T-cell (primary cell): ENCODE data around the gene MRPL2. TPM values are rescaled to one million over a fixed set of nuclear protein-coding genes. Genes with fewer than 3 reads are reported as not detected.

ENCODE experiments used
- ATAC-seq, 4 experiments: fragments of 200-7000 bp in 3 of 4; fragments of 150-1000 bp in 1 of 4; cut with Tn5 transposase; replicated peaks in 1 of 4; 1 replicate in 3 of 4; 2 replicates in 1 of 4; pipeline ENCODE4 v1.10.0; 2021; ENCODE audit warnings: moderate library complexity in 3 of 4, mild to moderate bottlenecking in 2 of 4, moderate number of reproducible peaks in 1 of 4
- CTCF ChIA-PET, 2 donors: fragments of 300-600 bp; sonication (Branson Sonifier 250); formaldehyde crosslinking; loops; one replicate each; lab custom pipeline; 2022; ENCODE audit warnings: antibody characterized with exemption in 2 of 2; lab: Charles Lee
- POLR2A ChIA-PET, 2 donors: fragments of 300-600 bp; sonication (Branson Sonifier 250); formaldehyde crosslinking; loops; one replicate each; lab custom pipeline; 2022; ENCODE audit warnings: antibody characterized with exemption in 2 of 2; lab: Charles Lee
- DNase-seq, 35 experiments: peaks; one replicate each; pipeline versions ENCODE4 v3.0.0 to v3.0.0-alpha.2; 2013 to 2023
- H3K27ac ChIP-seq: one replicate; pipeline ENCODE4 v1.5.1; 2013; ENCODE audit warnings: low read length
- H3K27me3 ChIP-seq, 2 experiments: replicated peaks in 1 of 2; 1 replicate in 1 of 2; 2 replicates in 1 of 2; pipeline versions ENCODE4 v1.6.1 to v1.7.0; 2013; ENCODE audit warnings: low read length in 1 of 2, mixed read lengths in 1 of 2; ENCODE audit not compliant: control insufficient read depth in 2 of 2, insufficient read depth in 2 of 2; ENCODE audit errors: extremely low read depth in 1 of 2
- H3K36me3 ChIP-seq, 2 donors: 1 replicate in 1 of 2; 2 replicates in 1 of 2; pipeline versions ENCODE4 v1.6.1 to v1.7.0; 2013; ENCODE audit warnings: low read length in 1 of 2; ENCODE audit not compliant: control insufficient read depth in 2 of 2, insufficient read depth in 1 of 2; ENCODE audit errors: extremely low read depth in 1 of 2
- H3K4me1 ChIP-seq, 2 experiments: 1 replicate in 1 of 2; 2 replicates in 1 of 2; pipeline versions ENCODE4 v1.6.1 to v1.7.0; 2013; ENCODE audit warnings: low read length in 2 of 2, mixed read lengths in 1 of 2; ENCODE audit not compliant: insufficient read depth in 2 of 2, control insufficient read depth in 1 of 2; ENCODE audit errors: extremely low read depth in 1 of 2
- H3K4me3 ChIP-seq, 2 donors: 1 replicate in 1 of 2; 2 replicates in 1 of 2; pipeline versions ENCODE4 v1.5.1 to v1.7.0; 2013; ENCODE audit warnings: mild to moderate bottlenecking in 2 of 2, low read length in 1 of 2, moderate library complexity in 1 of 2; ENCODE audit not compliant: control insufficient read depth in 1 of 2; ENCODE audit errors: extremely low read depth in 1 of 2
- H3K9me3 ChIP-seq: 2 replicates; pipeline ENCODE4 v1.7.0; 2013
- H3K27ac Mint-ChIP-seq, 2 donors: one replicate each; pipeline ENCODE4 v1.8.0; 2020 to 2021; ENCODE audit warnings: mild to moderate bottlenecking in 2 of 2, mixed read lengths in 2 of 2
- H3K27me3 Mint-ChIP-seq, 2 donors: one replicate each; pipeline ENCODE4 v1.8.0; 2021 to 2022; ENCODE audit warnings: mixed read lengths in 2 of 2
- H3K36me3 Mint-ChIP-seq: one replicate; pipeline ENCODE4 v1.8.0; 2021; ENCODE audit warnings: mixed read lengths
- H3K4me1 Mint-ChIP-seq, 3 donors: one replicate each; pipeline ENCODE4 v1.8.0; 2020 to 2022; ENCODE audit warnings: mixed read lengths in 3 of 3, mild to moderate bottlenecking in 1 of 3
- H3K4me3 Mint-ChIP-seq, 3 donors: one replicate each; pipeline ENCODE4 v1.8.0; 2020 to 2022; ENCODE audit warnings: mild to moderate bottlenecking in 3 of 3, mixed read lengths in 3 of 3, moderate library complexity in 3 of 3
- H3K9me3 Mint-ChIP-seq, 3 donors: one replicate each; pipeline ENCODE4 v1.8.0; 2020 to 2022; ENCODE audit warnings: mixed read lengths in 3 of 3
- WGBS: methylation state at CpG from one replicate; pipeline ENCODE4 v1.1.5; 2013; ENCODE audit warnings: missing lambda C conversion rate; ENCODE audit not compliant: insufficient coverage; 5-methylcytosine and 5-hydroxymethylcytosine counted together
- total RNA-seq, 35 experiments: library from RNA in 6 of 35; stranded (reverse) in 6 of 35; fragments of 120-200 nt in 1 of 35; gene quantifications; one replicate each; pipeline versions ENCODE4 v1.2.1 to v1.2.4 and lab custom pipeline; 2013 to 2026

MRPL2 gene
- total RNA-seq, 5 donors from 2014 or later (not counting 1 experiment from before 2014, with no cell fraction given): 34.8 to 66.3 (median 52.0) TPM

DNA sequence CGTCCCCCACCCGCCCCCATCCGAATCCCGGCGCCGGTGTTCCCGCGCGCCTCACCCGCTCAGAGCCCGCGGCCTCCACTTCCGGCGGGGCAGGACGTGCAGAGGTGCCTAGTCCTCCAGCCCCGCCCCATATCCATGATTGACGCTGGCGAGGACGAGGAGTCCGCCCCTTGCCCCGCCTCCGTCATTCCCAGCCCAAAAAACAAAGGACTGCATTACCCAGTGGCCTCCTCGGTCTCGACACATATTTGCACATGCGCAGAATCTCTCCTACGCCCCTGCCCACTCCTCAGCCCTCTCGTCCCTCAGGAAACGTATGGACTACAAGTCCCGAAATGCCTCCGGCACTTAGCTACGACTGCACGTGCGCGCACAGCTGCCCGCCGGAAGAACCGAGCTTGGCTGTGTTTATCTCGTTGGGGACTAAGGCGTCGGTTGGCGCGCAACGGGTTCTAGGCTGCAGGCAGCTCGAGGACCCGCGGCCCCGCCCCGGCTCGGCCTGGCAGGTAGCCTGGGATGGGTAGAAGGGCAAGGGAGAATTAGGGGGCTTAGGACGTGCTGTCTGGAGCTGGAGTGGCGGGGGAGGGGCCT is 45.3 kb downstream of the MRPL2 start, which contains the start of the genes KLHDC3 and MEA1:
Gene KLHDC3 (plus strand): TSS at position 407 of the 591 bp plus-strand sequence. CDS start 2,944 bp downstream, outside the sequence.
Gene MEA1 (minus strand): TSS at position 104 of the 591 bp plus-strand sequence. CDS start 133 bp downstream, outside the sequence.
- peaks cover 14 to 51% of the 10 kb centered on the region in 2 donors for H3K36me3 ChIP-seq
- peaks cover 25% of the 10 kb centered on the region for H3K36me3 Mint-ChIP-seq
- H3K27ac Mint-ChIP-seq: peak within 1 kb of the TSS; percentile 91
- ATAC-seq: peak; percentile 89 to 95 (median 93)
- H3K9me3 ChIP-seq: no peaks in the 10 kb centered on the region
- POLR2A ChIA-PET: interaction anchor here (0.6 to 1.6 kb wide), 14 partner anchors 9 to 268 kb away, joined by 3 to 15 read pairs (median 6); partner anchors contain the start of genes CNPY3 (in 2 of the 2), CUL7 (in 2 of the 2), PEX6 (in 2 of the 2) and BICRAL (in 1 of the 2)
- H3K4me3 Mint-ChIP-seq: peak within 1 kb of the TSS; percentile 93 to 95 (median 94)
- peaks cover 58 to 69% (median 62%) of the 10 kb centered on the region in 3 donors for H3K4me1 Mint-ChIP-seq
- no peaks in the 10 kb centered on the region for H3K9me3 Mint-ChIP-seq
- H3K27ac ChIP-seq: peak within 1 kb of the TSS; percentile 40
- peak within 1 kb of the TSS; percentile 68 for H3K4me3 ChIP-seq
- CTCF ChIA-PET: interaction anchor here (0.6 to 2.9 kb wide), 12 partner anchors 10 to 1284 kb away, joined by 3 to 22 read pairs (median 6); partner anchors contain the start of genes CNPY3 (in 1 of the 2), CUL7 (in 1 of the 2), KLC4 (in 1 of the 2) and MRPL2 (in 1 of the 2)
- no peaks in the 10 kb centered on the region for H3K27me3 ChIP-seq
- H3K4me1 ChIP-seq: peaks cover 14 to 46% of the 10 kb centered on the region in 2 experiments
- under 1% methylated on average over 51 of the region's 51 CpGs for WGBS
- peak; percentile 95 to 99 (median 98) for DNase-seq
- no peaks in the 10 kb centered on the region for H3K27me3 Mint-ChIP-seq

DNA sequence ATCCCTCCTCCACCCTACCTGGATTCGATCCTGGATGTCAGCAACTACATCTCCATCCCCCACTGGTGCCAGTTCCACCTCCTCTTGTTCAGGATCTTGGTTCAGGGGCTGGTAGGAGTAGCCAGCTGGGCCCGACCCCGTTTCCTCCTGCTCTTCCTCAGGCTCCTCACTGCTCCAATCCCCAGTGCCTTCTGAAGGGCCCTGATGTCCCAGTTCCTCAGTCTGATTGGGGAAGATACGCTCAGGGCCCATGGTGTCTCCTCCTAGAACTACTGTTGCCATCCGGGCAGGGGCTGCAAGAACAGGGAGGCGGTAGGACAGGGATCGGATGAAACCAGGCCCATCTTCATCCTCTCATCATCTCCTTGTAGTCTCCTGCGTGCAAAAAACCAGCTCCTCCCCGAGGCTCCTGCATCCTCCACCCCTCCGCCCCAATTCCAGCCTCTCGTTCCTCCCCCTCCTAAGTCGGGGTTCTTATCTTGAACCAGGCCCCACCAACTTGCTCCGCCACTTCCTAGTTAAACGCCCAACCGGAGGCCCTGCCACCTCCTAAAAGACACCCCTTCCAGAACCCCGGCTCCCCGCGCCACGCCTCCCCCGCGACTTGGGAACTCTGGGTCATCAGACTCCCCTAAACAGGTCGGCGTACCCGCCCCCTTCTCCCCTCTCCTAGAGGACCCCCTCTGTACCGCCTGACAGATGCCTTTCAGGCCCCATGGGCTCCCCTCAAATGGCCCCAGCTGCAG is 46.0 kb downstream of the MRPL2 start:
- 3% methylated on average over 19 of the region's 25 CpGs for WGBS
- H3K9me3 ChIP-seq: no peaks in the 10 kb centered on the region
- H3K27me3 ChIP-seq: no peaks in the 10 kb centered on the region
- H3K36me3 ChIP-seq: peaks cover 11 to 51% of the 10 kb centered on the region in 2 donors
- Mint-ChIP-seq H3K27ac (peak overlapping the region; percentile 91), H3K27me3 (no peaks in the 10 kb centered on the region), H3K4me1 (peaks cover 58 to 69% (median 62%) of the 10 kb centered on the region in 3 donors), H3K4me3 (peak overlapping the region; percentile 93 to 95 (median 94)), H3K36me3 (peaks cover 22% of the 10 kb centered on the region), H3K9me3 (no peaks in the 10 kb centered on the region)
- H3K27ac ChIP-seq: peak overlapping the region; percentile 40
- peak in 1 of 4 experiments; percentile 25 for ATAC-seq
- DNase-seq: peak in 1 of 35 experiments; percentile 3
- CTCF ChIA-PET: interaction anchor here (0.6 to 2.9 kb wide), 8 partner anchors 29 to 151 kb away, joined by 3 to 22 read pairs (median 5); partner anchors contain the start of genes CNPY3 (in 1 of the 2), KLC4 (in 1 of the 2), MRPL2 (in 1 of the 2) and PEX6 (in 1 of the 2)
- H3K4me1 ChIP-seq: peaks cover 14 to 46% of the 10 kb centered on the region in 2 experiments
- peak overlapping the region; percentile 48 to 68 for H3K4me3 ChIP-seq
- POLR2A ChIA-PET: interaction anchor here (0.6 to 1.6 kb wide), 9 partner anchors 8 to 267 kb away, joined by 4 to 15 read pairs (median 6); partner anchors contain the start of genes CNPY3 (in 1 of the 2), CUL7 (in 1 of the 2), KLC4 (in 1 of the 2) and MRPL2 (in 1 of the 2)

DNA sequence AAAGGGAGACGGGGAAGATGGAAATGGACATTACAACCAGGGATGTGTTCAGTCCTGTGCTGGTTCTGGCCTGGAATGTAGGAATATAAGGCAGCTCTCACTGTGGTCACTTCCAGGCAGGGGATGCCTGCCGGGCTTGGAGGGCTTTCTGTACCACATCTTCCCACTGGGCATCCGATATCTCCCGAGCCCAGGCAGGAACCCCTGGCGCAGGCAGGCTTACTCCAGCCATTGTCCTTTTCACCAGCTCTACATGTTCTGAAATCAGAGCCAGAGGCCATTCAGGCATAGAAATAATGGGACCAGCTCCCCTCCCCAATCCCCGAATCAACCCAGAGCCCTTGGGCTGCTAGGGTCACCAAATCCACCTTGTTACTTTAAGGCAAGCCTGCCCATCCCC is 46.9 kb downstream of the MRPL2 start:
- H3K27ac ChIP-seq: no peak overlapping the region

DNA sequence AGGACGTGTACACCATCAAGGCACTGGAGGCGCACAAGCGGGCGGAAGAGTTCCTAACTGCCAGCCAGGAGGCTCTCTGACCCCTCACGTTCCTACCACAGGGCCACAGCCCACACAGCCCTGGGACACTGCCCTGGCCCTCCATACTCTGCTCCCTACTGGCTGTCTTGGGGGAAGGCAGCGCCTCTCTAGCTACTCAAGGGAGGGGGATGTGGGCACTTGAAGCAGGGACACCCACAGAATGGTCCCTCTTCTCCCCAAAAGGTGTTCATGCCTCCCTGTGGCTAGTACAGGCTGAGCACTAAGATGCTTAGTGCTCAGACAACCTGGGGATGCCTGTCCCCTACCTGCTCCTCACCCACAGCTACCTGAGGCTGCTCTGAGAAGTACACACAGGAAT is 48.0 kb downstream of the MRPL2 start:
- H3K4me1 Mint-ChIP-seq: peaks cover 44 to 51% (median 50%) of the 10 kb centered on the region in 3 donors
- H3K27me3 Mint-ChIP-seq: no peaks in the 10 kb centered on the region
- Histone ChIP-seq H3K36me3 (peaks cover 17 to 56% of the 10 kb centered on the region in 2 donors), H3K27ac (no peak overlapping the region), H3K4me1 (peaks cover 14 to 35% of the 10 kb centered on the region in 2 experiments), H3K4me3 (no peak overlapping the region), H3K9me3 (no peaks in the 10 kb centered on the region), H3K27me3 (no peaks in the 10 kb centered on the region)
- DNase-seq: no peak
- H3K4me3 Mint-ChIP-seq: no peak overlapping the region
- ChIA-PET CTCF (interaction anchor here in 1 of 2 donors (1.3 kb wide), 1 partner anchor 133 kb away, joined by 3 read pairs; no protein-coding TSS in a partner anchor), POLR2A (interaction anchor here in 1 of 2 donors (0.7 kb wide), 1 partner anchor 43 kb away, joined by 3 read pairs; the partner anchor contains the start of gene CUL7)
- no peaks in the 10 kb centered on the region for H3K9me3 Mint-ChIP-seq
- ATAC-seq: no peak
- 74% methylated on average over 3 of the region's 6 CpGs for WGBS
- H3K27ac Mint-ChIP-seq: peak overlapping the region in 1 of 2 donors; percentile 91
- H3K36me3 Mint-ChIP-seq: peaks cover 19% of the 10 kb centered on the region

More for the DNA sequence above, 46.9 kb downstream of the MRPL2 start:
- DNase-seq (no peak), ATAC-seq (no peak)
- H3K27me3 Mint-ChIP-seq: no peaks in the 10 kb centered on the region
- peaks cover 10 to 51% of the 10 kb centered on the region in 2 donors for H3K36me3 ChIP-seq
- H3K27me3 ChIP-seq: no peaks in the 10 kb centered on the region
- no peaks in the 10 kb centered on the region for H3K9me3 Mint-ChIP-seq
- H3K4me1 ChIP-seq: peaks cover 14 to 46% of the 10 kb centered on the region in 2 experiments
- H3K36me3 Mint-ChIP-seq: peaks cover 17% of the 10 kb centered on the region
- 90% methylated on average over 6 of the region's 6 CpGs for WGBS
- H3K4me1 Mint-ChIP-seq: peaks cover 51 to 61% (median 58%) of the 10 kb centered on the region in 3 donors
- H3K9me3 ChIP-seq: no peaks in the 10 kb centered on the region
- no peak overlapping the region for H3K4me3 ChIP-seq
- CTCF ChIA-PET: interaction anchor here in 1 of 2 donors (1.1 to 2.9 kb wide), 2 partner anchors 34 to 83 kb away, joined by 5 to 22 read pairs; partner anchors contain the start of genes CNPY3 and PEX6
- peak overlapping the region; percentile 93 to 95 (median 94) for H3K4me3 Mint-ChIP-seq
- H3K27ac Mint-ChIP-seq: peak overlapping the region; percentile 91
- POLR2A ChIA-PET: no interaction called here

DNA sequence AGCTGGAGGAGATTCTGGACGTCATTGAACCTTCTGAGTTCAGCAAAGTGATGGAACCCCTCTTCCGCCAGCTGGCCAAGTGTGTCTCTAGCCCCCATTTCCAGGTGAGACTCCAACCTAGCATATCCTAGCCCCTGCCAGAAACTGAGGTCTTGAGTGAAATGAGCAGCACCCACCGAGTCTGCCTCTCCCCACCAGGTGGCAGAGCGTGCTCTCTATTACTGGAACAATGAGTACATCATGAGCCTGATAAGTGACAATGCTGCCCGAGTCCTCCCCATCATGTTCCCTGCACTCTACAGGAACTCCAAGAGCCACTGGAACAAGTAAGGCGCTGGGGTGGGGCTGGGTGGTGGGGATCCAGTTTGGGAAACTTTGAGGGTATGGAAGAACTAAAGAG is 50.1 kb downstream of the MRPL2 start:
- Mint-ChIP-seq H3K27me3 (no peaks in the 10 kb centered on the region), H3K9me3 (no peaks in the 10 kb centered on the region), H3K36me3 (peaks cover 24% of the 10 kb centered on the region), H3K27ac (peak overlapping the region in 1 of 2 donors; percentile 52), H3K4me3 (no peak overlapping the region), H3K4me1 (peaks cover 30 to 34% (median 32%) of the 10 kb centered on the region in 3 donors)
- Histone ChIP-seq H3K4me3 (no peak overlapping the region), H3K27ac (no peak overlapping the region), H3K9me3 (no peaks in the 10 kb centered on the region), H3K36me3 (peaks cover 17 to 64% of the 10 kb centered on the region in 2 donors), H3K27me3 (no peaks in the 10 kb centered on the region), H3K4me1 (peaks cover 7 to 18% of the 10 kb centered on the region in 2 experiments)
- DNase-seq (peak in 23 of 35 experiments; percentile 4 to 48 (median 27)), ATAC-seq (no peak)
- CTCF ChIA-PET: interaction anchor here in 1 of 2 donors (1.2 kb wide), 1 partner anchor 135 kb away, joined by 4 read pairs; no protein-coding TSS in a partner anchor
- POLR2A ChIA-PET: interaction anchor here in 1 of 2 donors (0.5 kb wide), 1 partner anchor 212 kb away, joined by 3 read pairs; no protein-coding TSS in a partner anchor
- 81% methylated on average over 2 of the region's 6 CpGs for WGBS
